Right lobe of liver (tissue), 4 donors: Measurements from ENCODE around the gene SPC24.

Experiments used
- POLR2A ChIP-seq: fragments of 450-650 bp; IDR thresholded peaks from one replicate; pipeline ENCODE4 v1.6.1; 2017; ENCODE audit warnings: antibody characterized with exemption, mild to moderate bottlenecking
- TF ChIP-seq, protein P1 (sequence below), 4 donors: fragments of 200-600 bp in 3 of 4; fragments of 450-650 bp in 1 of 4; IDR thresholded peaks; one replicate each; pipeline versions ENCODE4 v1.5.1 to v1.8.0; 2016 to 2022; ENCODE audit warnings: antibody characterized with exemption in 4 of 4, mild to moderate bottlenecking in 2 of 4
- donor health status: DM: no; HTN: no; CAD: no.
- donor health status: DM: no; HTN: no; CAD: no.
- donor health status: DM: no; HTN: yes; CAD: no.

GRCh38 chr19:11177592-11177991, 22.0 kb upstream of the SPC24 start:
- no peak for TF ChIP-seq POLR2A
- TF ChIP-seq, protein P1, sequence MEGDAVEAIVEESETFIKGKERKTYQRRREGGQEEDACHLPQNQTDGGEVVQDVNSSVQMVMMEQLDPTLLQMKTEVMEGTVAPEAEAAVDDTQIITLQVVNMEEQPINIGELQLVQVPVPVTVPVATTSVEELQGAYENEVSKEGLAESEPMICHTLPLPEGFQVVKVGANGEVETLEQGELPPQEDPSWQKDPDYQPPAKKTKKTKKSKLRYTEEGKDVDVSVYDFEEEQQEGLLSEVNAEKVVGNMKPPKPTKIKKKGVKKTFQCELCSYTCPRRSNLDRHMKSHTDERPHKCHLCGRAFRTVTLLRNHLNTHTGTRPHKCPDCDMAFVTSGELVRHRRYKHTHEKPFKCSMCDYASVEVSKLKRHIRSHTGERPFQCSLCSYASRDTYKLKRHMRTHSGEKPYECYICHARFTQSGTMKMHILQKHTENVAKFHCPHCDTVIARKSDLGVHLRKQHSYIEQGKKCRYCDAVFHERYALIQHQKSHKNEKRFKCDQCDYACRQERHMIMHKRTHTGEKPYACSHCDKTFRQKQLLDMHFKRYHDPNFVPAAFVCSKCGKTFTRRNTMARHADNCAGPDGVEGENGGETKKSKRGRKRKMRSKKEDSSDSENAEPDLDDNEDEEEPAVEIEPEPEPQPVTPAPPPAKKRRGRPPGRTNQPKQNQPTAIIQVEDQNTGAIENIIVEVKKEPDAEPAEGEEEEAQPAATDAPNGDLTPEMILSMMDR (IDR thresholded peaks at IDR 0.05): no peak
